Measurements from ENCODE around the gene REEP6. TPM values are rescaled to one million over a fixed set of nuclear protein-coding genes. Genes with fewer than 3 reads are reported as not detected.
A peak's percentile ranks its signal among the peaks of the same experiment; 100 is the strongest.
"Not testable (repeated sequence)": the region's sequence is repeated elsewhere in the genome, so short reads cannot be mapped to it uniquely, and the experiment has no call there.

The REEP6 gene
- total and polyA plus RNA-seq, 5 donors from 2014 or later, result 1.3 to 3.3 (median 2.2) TPM

GRCh38 chr19:1472231-1473084 lies 18.5 kb upstream of the REEP6 start:
- H3K36me3 Mint-ChIP-seq, result no peaks in the 10 kb centered on the region
- DNase-seq (no peak), ATAC-seq (ENCODE audit: low read depth in 2 of 2) (no peak)
- Histone ChIP-seq H3K9me3 (ENCODE audit: control insufficient read depth in 2 of 2, low read length in 2 of 2) (no peaks in the 10 kb centered on the region), H3K36me3 (ENCODE audit: control insufficient read depth, insufficient read depth, low read length) (peaks cover 5% of the 10 kb centered on the region), H3K4me3 (ENCODE audit: low read depth, low read length) (no peak overlapping the region), H3K27me3 (ENCODE audit: control insufficient read depth, insufficient read depth, low read length) (no peaks in the 10 kb centered on the region), H3K4me1 (ENCODE audit: control insufficient read depth, insufficient read depth, low read length, poor library complexity, severe bottlenecking) (peaks cover 40% of the 10 kb centered on the region), H3K27ac (ENCODE audit: insufficient read depth, low read length, poor library complexity, severe bottlenecking) (no peak overlapping the region)
- peak overlapping the region in 3 of 4 donors; percentile 52 to 84 (median 70) for H3K4me3 Mint-ChIP-seq
- no peaks in the 10 kb centered on the region for H3K27me3 Mint-ChIP-seq
- H3K27ac Mint-ChIP-seq, result no peak overlapping the region
- H3K9me3 Mint-ChIP-seq, result peaks cover 0 to 2% (median 0%) of the 10 kb centered on the region in 7 donors
- H3K4me1 Mint-ChIP-seq, result peaks cover 0 to 35% (median 6%) of the 10 kb centered on the region in 4 donors

GRCh38 chr19:1473085-1473851 lies 17.7 kb upstream of the REEP6 start:
- Mint-ChIP-seq H3K4me1 (peaks cover 0 to 39% (median 7%) of the 10 kb centered on the region in 4 donors), H3K36me3 (no peaks in the 10 kb centered on the region), H3K27ac (no peak overlapping the region), H3K4me3 (peak overlapping the region in 2 of 4 donors; percentile 52 to 58), H3K27me3 (no peaks in the 10 kb centered on the region), H3K9me3 (peaks cover 0 to 2% (median 0%) of the 10 kb centered on the region in 7 donors)
- H3K27me3 ChIP-seq (ENCODE audit: control insufficient read depth, insufficient read depth, low read length), result no peaks in the 10 kb centered on the region
- DNase-seq (no peak), ATAC-seq (ENCODE audit: low read depth in 2 of 2) (no peak)
- no peak overlapping the region for H3K4me3 ChIP-seq (ENCODE audit: low read depth, low read length)
- H3K9me3 ChIP-seq (ENCODE audit: control insufficient read depth in 2 of 2, low read length in 2 of 2), result no peaks in the 10 kb centered on the region
- H3K36me3 ChIP-seq (ENCODE audit: control insufficient read depth, insufficient read depth, low read length), result peaks cover 5% of the 10 kb centered on the region
- H3K4me1 ChIP-seq (ENCODE audit: control insufficient read depth, insufficient read depth, low read length, poor library complexity, severe bottlenecking), result peaks cover 40% of the 10 kb centered on the region
- H3K27ac ChIP-seq (ENCODE audit: insufficient read depth, low read length, poor library complexity, severe bottlenecking), result no peak overlapping the region

GRCh38 chr19:1474011-1474764 lies 16.8 kb upstream of the REEP6 start:
- DNase-seq, result no peak
- H3K27ac Mint-ChIP-seq, result peak overlapping the region in 1 of 3 donors; percentile 48
- Histone ChIP-seq H3K27me3 (ENCODE audit: control insufficient read depth, insufficient read depth, low read length) (no peaks in the 10 kb centered on the region), H3K27ac (ENCODE audit: insufficient read depth, low read length, poor library complexity, severe bottlenecking) (no peak overlapping the region), H3K4me1 (ENCODE audit: control insufficient read depth, insufficient read depth, low read length, poor library complexity, severe bottlenecking) (peaks cover 39% of the 10 kb centered on the region), H3K9me3 (ENCODE audit: control insufficient read depth in 2 of 2, low read length in 2 of 2) (no peaks in the 10 kb centered on the region), H3K4me3 (ENCODE audit: low read depth, low read length) (no peak overlapping the region), H3K36me3 (ENCODE audit: control insufficient read depth, insufficient read depth, low read length) (peaks cover 5% of the 10 kb centered on the region)
- peaks cover 4% of the 10 kb centered on the region for H3K27me3 Mint-ChIP-seq
- peaks cover 0 to 2% (median 0%) of the 10 kb centered on the region in 7 donors for H3K9me3 Mint-ChIP-seq
- peaks cover 1 to 43% (median 9%) of the 10 kb centered on the region in 4 donors for H3K4me1 Mint-ChIP-seq
- no peak overlapping the region for H3K4me3 Mint-ChIP-seq
- H3K36me3 Mint-ChIP-seq, result no peaks in the 10 kb centered on the region
- ATAC-seq (ENCODE audit: low read depth in 2 of 2), result no peak

GRCh38 chr19:1474765-1475351 lies 16.1 kb upstream of the REEP6 start:
- Mint-ChIP-seq H3K4me3 (peak overlapping the region in 1 of 4 donors; percentile 9), H3K27ac (no peak overlapping the region), H3K9me3 (peaks cover 0 to 2% (median 0%) of the 10 kb centered on the region in 7 donors), H3K36me3 (no peaks in the 10 kb centered on the region), H3K27me3 (peaks cover 6% of the 10 kb centered on the region), H3K4me1 (peaks cover 4 to 47% (median 12%) of the 10 kb centered on the region in 4 donors)
- no peaks in the 10 kb centered on the region for H3K9me3 ChIP-seq (ENCODE audit: control insufficient read depth in 2 of 2, low read length in 2 of 2)
- no peak overlapping the region for H3K27ac ChIP-seq (ENCODE audit: insufficient read depth, low read length, poor library complexity, severe bottlenecking)
- peaks cover 5% of the 10 kb centered on the region for H3K36me3 ChIP-seq (ENCODE audit: control insufficient read depth, insufficient read depth, low read length)
- DNase-seq (no peak), ATAC-seq (ENCODE audit: low read depth in 2 of 2) (no peak)
- no peak overlapping the region for H3K4me3 ChIP-seq (ENCODE audit: low read depth, low read length)
- no peaks in the 10 kb centered on the region for H3K27me3 ChIP-seq (ENCODE audit: control insufficient read depth, insufficient read depth, low read length)
- peaks cover 41% of the 10 kb centered on the region for H3K4me1 ChIP-seq (ENCODE audit: control insufficient read depth, insufficient read depth, low read length, poor library complexity, severe bottlenecking)

DNA sequence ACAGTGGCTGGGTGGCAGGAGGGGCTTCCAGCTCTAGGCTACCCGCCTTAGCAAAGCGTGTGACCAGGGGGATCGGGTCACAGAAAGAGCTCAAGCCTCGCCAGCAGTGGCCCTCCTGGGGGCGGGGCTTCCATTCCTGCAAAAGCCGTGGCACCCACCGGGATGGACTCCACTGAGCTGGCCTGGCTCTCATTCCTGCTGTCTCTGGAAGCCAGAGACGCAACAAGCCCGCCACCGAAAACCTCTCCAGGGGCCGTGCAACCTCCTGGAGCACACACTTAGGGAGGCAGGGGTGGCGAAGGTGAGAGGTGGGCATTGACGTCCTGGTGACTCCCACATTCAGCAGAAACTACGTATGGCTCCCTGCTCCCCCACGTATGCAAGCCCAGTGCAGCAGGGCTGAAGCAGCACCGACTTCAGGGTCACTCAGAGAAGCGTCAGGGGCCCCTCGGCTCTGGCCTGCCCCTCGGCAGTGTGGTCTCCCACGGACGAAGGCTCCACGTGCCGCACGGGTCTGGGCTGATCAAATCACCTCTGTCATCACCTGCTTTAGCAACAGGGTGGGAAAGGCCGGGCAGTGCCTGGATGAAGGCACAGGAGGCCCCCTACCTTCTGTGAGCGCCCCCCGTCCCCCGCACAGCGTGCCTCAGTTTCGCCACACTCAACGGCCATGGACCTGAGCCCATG lies 15.1 kb upstream of the REEP6 start:
- no peaks in the 10 kb centered on the region for H3K9me3 ChIP-seq (ENCODE audit: control insufficient read depth in 2 of 2, low read length in 2 of 2)
- no peak overlapping the region for H3K4me3 ChIP-seq (ENCODE audit: low read depth, low read length)
- H3K4me1 ChIP-seq (ENCODE audit: control insufficient read depth, insufficient read depth, low read length, poor library complexity, severe bottlenecking), result peaks cover 30% of the 10 kb centered on the region
- DNase-seq (no peak), ATAC-seq (ENCODE audit: low read depth in 2 of 2) (no peak)
- Mint-ChIP-seq H3K9me3 (peaks cover 0 to 2% (median 0%) of the 10 kb centered on the region in 7 donors), H3K4me1 (peaks cover 4 to 47% (median 12%) of the 10 kb centered on the region in 4 donors), H3K27ac (no peak overlapping the region), H3K4me3 (peak overlapping the region in 1 of 4 donors; percentile 9), H3K27me3 (peaks cover 13% of the 10 kb centered on the region), H3K36me3 (no peaks in the 10 kb centered on the region)
- no peak overlapping the region for H3K27ac ChIP-seq (ENCODE audit: insufficient read depth, low read length, poor library complexity, severe bottlenecking)
- no peaks in the 10 kb centered on the region for H3K27me3 ChIP-seq (ENCODE audit: control insufficient read depth, insufficient read depth, low read length)
- H3K36me3 ChIP-seq (ENCODE audit: control insufficient read depth, insufficient read depth, low read length), result peaks cover 5% of the 10 kb centered on the region

GRCh38 chr19:1477056-1477455 lies 13.9 kb upstream of the REEP6 start:
- Mint-ChIP-seq H3K4me1 (peaks cover 4 to 38% (median 12%) of the 10 kb centered on the region in 4 donors), H3K4me3 (peak overlapping the region; percentile 47 to 71 (median 65)), H3K27me3 (peaks cover 13% of the 10 kb centered on the region), H3K27ac (peak overlapping the region in 2 of 3 donors; percentile 43 to 65)
- ATAC-seq (ENCODE audit: low read depth in 2 of 2); H3K9me3 ChIP-seq (ENCODE audit: control insufficient read depth in 2 of 2, low read length in 2 of 2); H3K36me3 Mint-ChIP-seq; H3K27ac ChIP-seq (ENCODE audit: insufficient read depth, low read length, poor library complexity, severe bottlenecking); H3K9me3 Mint-ChIP-seq; H3K27me3 ChIP-seq (ENCODE audit: control insufficient read depth, insufficient read depth, low read length); H3K36me3 ChIP-seq (ENCODE audit: control insufficient read depth, insufficient read depth, low read length); H3K4me3 ChIP-seq (ENCODE audit: low read depth, low read length); DNase-seq: not testable (repeated sequence)
- H3K4me1 ChIP-seq (ENCODE audit: control insufficient read depth, insufficient read depth, low read length, poor library complexity, severe bottlenecking), result peaks cover 20% of the 10 kb centered on the region
